ENCODE measurements around the gene MBNL1.

MBNL1 gene, protein sequence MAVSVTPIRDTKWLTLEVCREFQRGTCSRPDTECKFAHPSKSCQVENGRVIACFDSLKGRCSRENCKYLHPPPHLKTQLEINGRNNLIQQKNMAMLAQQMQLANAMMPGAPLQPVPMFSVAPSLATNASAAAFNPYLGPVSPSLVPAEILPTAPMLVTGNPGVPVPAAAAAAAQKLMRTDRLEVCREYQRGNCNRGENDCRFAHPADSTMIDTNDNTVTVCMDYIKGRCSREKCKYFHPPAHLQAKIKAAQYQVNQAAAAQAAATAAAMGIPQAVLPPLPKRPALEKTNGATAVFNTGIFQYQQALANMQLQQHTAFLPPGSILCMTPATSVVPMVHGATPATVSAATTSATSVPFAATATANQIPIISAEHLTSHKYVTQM

DNA sequence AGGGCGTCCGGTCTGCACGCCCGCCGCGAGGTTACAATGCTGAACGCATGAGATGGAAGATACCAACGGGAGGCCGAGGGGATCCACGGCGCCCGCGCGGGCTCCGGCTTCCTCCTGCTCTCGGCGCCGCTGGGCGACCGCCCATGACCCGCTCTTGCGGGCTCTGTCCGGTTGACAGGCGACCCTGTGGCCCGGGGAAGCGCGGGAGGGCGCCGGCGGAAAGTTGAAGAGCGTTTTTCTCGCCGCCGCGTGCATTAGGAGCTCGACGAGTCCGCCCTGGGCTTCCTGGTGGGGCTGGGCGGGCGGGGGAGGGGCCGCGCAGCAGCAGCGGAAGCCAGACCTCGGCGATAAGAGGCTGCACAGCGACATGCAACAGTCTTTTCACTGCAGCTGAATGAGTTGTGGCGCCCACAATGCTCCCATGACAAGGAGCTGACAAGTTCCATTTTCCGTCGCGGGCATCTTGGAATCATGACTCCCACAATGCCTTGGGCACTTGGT, at the start of gene MBNL1:
Gene MBNL1, plus strand, starts transcription at position 375 of the 501 bp plus-strand sequence. CDS start 31,265 bp downstream, outside the sequence.
- H3K4me1 ChIP-seq (ENCODE audit: control insufficient read depth, insufficient read depth, low read length): peaks cover 58% of the 10 kb centered on the region
- H3K27me3 ChIP-seq (replicated peaks; ENCODE audit: control insufficient read depth, insufficient read depth, low read length): no peaks in the 10 kb centered on the region
- peak within 1 kb of the TSS; percentile 92 for H3K4me3 ChIP-seq (ENCODE audit: low read length)
- H3K9ac ChIP-seq (ENCODE audit: low read length): peak within 1 kb of the TSS; percentile 99
- no peaks in the 10 kb centered on the region for H3K36me3 ChIP-seq (ENCODE audit: control insufficient read depth, insufficient read depth, low read length, severe bottlenecking)
- H3K9me3 ChIP-seq (ENCODE audit: control insufficient read depth, low read length): no peaks in the 10 kb centered on the region
- peak; percentile 83 for DNase-seq (ENCODE audit: low read depth)

DNA sequence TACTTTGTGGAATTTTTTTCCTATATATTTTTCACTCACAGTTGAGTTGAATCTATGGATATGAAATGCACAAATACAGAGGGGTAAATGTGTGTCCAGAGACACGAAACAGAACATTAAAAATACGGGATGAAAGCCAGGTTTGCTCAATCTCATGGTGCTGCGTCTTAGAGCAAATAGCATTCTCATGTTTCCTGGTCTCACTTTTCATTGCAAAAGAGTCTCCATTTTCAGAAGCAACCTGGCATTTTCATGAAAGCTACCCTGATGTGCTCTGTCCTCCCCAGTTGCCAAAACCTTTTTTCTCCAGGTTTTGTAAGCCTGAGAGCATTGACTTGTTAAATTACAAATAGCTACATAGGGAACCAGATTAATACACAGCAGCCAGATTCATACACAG, 49.5 kb upstream of the MBNL1 start:
- Histone ChIP-seq H3K9me3 (ENCODE audit: control insufficient read depth, low read length) (no peaks in the 10 kb centered on the region), H3K9ac (ENCODE audit: low read length) (peak overlapping the region; percentile 4), H3K36me3 (ENCODE audit: control insufficient read depth, insufficient read depth, low read length, severe bottlenecking) (no peaks in the 10 kb centered on the region), H3K27me3 (replicated peaks; ENCODE audit: control insufficient read depth, insufficient read depth, low read length) (no peaks in the 10 kb centered on the region), H3K4me3 (ENCODE audit: low read length) (peak overlapping the region; percentile 15), H3K4me1 (ENCODE audit: control insufficient read depth, insufficient read depth, low read length) (peaks cover 36% of the 10 kb centered on the region)
- DNase-seq (ENCODE audit: low read depth): no peak

DNA sequence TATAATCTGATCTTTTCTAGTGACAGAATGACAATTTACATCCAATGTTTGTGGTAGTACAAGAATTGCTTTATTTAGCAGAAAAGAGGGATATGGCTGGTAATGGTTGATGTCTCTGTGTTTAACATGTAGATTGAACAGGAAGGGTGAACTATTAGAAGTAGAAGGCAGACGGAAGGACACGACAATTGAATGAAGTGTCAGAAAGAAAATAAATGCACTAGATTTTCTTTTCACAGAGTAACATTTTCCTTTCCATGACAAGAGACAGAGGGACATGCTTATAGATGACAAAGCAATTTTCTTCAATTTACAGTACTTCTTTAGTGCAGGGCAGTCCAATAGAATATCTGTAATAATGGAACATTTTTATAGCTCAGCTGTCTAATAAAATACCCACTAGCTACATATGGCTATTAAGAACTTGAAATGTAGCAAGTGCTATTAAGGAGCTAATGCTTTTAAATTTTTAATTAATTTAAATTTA, 48.9 kb upstream of the MBNL1 start:
- H3K9me3 ChIP-seq (ENCODE audit: control insufficient read depth, low read length): no peaks in the 10 kb centered on the region
- H3K36me3 ChIP-seq (ENCODE audit: control insufficient read depth, insufficient read depth, low read length, severe bottlenecking): no peaks in the 10 kb centered on the region
- H3K9ac ChIP-seq (ENCODE audit: low read length): no peak overlapping the region
- DNase-seq (ENCODE audit: low read depth): no peak
- no peaks in the 10 kb centered on the region for H3K27me3 ChIP-seq (replicated peaks; ENCODE audit: control insufficient read depth, insufficient read depth, low read length)
- H3K4me3 ChIP-seq (ENCODE audit: low read length): peak overlapping the region; percentile 15
- H3K4me1 ChIP-seq (ENCODE audit: control insufficient read depth, insufficient read depth, low read length): peaks cover 36% of the 10 kb centered on the region

DNA sequence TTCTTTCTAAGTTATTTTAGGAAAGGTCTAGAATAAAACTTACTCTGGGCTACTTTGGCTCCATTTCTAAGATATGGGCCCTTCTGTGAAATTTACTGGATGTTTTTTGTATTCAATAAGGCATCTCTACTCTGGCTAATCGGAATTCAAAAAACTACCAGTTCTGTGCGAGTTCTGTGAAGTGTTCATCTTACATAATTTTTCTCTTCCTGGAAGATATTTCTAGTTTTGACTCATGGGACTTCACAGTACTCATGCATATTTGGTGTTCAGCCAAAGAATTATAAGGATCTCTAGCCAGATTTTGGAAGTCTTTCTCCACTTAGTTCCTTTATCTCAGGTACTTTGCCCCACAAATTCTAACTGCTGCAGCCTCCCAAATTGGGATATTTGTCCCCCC, 46.4 kb upstream of the MBNL1 start:
- Histone ChIP-seq H3K27me3 (replicated peaks; ENCODE audit: control insufficient read depth, insufficient read depth, low read length) (no peaks in the 10 kb centered on the region), H3K4me3 (ENCODE audit: low read length) (peak overlapping the region; percentile 42), H3K36me3 (ENCODE audit: control insufficient read depth, insufficient read depth, low read length, severe bottlenecking) (no peaks in the 10 kb centered on the region), H3K9ac (ENCODE audit: low read length) (peak overlapping the region; percentile 52), H3K9me3 (ENCODE audit: control insufficient read depth, low read length) (no peaks in the 10 kb centered on the region), H3K4me1 (ENCODE audit: control insufficient read depth, insufficient read depth, low read length) (peaks cover 30% of the 10 kb centered on the region)
- DNase-seq (ENCODE audit: low read depth): peak; percentile 80

DNA sequence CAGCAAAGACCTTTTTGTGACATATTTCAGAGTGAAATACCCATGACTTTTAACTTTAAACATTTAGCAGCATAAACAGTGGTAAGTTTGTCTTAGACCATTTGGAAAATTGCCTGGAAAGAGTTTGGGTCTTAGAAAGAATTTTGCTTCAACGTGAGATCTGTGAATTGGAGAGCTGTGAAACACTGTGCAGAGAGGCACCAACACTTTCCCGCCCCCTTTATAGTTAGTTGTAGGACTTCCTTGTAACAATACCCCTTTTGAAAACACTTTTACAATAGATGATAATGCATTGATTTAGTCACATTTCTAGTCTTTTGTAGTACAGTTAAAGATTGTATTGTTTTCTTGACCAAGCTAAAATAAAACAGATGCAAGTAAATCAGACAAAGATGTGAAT, 43.5 kb upstream of the MBNL1 start:
- H3K4me3 ChIP-seq (ENCODE audit: low read length): no peak overlapping the region
- no peak for DNase-seq (ENCODE audit: low read depth)
- H3K9me3 ChIP-seq (ENCODE audit: control insufficient read depth, low read length): no peaks in the 10 kb centered on the region
- H3K36me3 ChIP-seq (ENCODE audit: control insufficient read depth, insufficient read depth, low read length, severe bottlenecking): no peaks in the 10 kb centered on the region
- H3K9ac ChIP-seq (ENCODE audit: low read length): no peak overlapping the region
- H3K4me1 ChIP-seq (ENCODE audit: control insufficient read depth, insufficient read depth, low read length): peaks cover 18% of the 10 kb centered on the region
- no peaks in the 10 kb centered on the region for H3K27me3 ChIP-seq (replicated peaks; ENCODE audit: control insufficient read depth, insufficient read depth, low read length)

DNA sequence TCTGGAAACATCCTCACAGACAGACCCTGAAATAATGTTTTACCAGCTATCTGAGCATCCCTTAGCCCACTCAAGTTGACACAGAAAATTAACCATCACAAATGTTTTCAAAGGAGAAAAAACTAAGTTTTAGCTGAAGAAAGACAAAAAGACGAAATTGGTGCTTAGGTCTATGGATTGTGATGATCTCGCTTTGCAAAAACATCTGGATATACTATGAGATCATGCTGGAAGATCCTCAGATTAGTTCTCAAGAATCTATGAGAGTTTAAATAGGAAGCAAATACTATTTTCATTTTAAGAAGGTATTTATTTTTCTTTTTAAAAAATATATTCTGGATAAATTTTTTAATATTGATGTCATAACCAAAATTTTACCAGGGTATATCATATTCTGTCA, 42.6 kb upstream of the MBNL1 start:
- no peak overlapping the region for H3K9ac ChIP-seq (ENCODE audit: low read length)
- no peak for DNase-seq (ENCODE audit: low read depth)
- no peaks in the 10 kb centered on the region for H3K36me3 ChIP-seq (ENCODE audit: control insufficient read depth, insufficient read depth, low read length, severe bottlenecking)
- H3K4me1 ChIP-seq (ENCODE audit: control insufficient read depth, insufficient read depth, low read length): peaks cover 18% of the 10 kb centered on the region
- H3K27me3 ChIP-seq (replicated peaks; ENCODE audit: control insufficient read depth, insufficient read depth, low read length): no peaks in the 10 kb centered on the region
- no peak overlapping the region for H3K4me3 ChIP-seq (ENCODE audit: low read length)
- no peaks in the 10 kb centered on the region for H3K9me3 ChIP-seq (ENCODE audit: control insufficient read depth, low read length)

DNA sequence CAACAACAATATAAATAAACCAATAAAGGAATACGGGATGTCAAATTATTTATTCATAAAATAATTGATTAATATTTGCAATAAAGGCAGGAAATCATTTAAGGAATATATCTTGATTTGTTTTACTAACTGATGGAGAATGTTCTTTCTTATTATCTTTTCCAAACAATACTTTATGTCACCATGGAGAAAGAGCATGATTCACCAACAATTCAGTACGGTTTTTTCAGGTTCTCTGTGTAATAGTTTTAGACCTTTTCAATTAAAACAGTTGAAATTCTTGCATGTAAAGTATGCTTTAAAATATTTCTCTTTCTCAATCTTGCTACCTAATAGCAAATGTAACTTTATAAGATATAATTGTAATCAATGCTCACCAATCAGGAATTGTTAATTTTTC, 41.7 kb upstream of the MBNL1 start:
- H3K36me3 ChIP-seq (ENCODE audit: control insufficient read depth, insufficient read depth, low read length, severe bottlenecking): no peaks in the 10 kb centered on the region
- H3K27me3 ChIP-seq (replicated peaks; ENCODE audit: control insufficient read depth, insufficient read depth, low read length): no peaks in the 10 kb centered on the region
- no peak overlapping the region for H3K4me3 ChIP-seq (ENCODE audit: low read length)
- H3K9me3 ChIP-seq (ENCODE audit: control insufficient read depth, low read length): no peaks in the 10 kb centered on the region
- peaks cover 9% of the 10 kb centered on the region for H3K4me1 ChIP-seq (ENCODE audit: control insufficient read depth, insufficient read depth, low read length)
- H3K9ac ChIP-seq (ENCODE audit: low read length): no peak overlapping the region
- DNase-seq (ENCODE audit: low read depth): no peak

DNA sequence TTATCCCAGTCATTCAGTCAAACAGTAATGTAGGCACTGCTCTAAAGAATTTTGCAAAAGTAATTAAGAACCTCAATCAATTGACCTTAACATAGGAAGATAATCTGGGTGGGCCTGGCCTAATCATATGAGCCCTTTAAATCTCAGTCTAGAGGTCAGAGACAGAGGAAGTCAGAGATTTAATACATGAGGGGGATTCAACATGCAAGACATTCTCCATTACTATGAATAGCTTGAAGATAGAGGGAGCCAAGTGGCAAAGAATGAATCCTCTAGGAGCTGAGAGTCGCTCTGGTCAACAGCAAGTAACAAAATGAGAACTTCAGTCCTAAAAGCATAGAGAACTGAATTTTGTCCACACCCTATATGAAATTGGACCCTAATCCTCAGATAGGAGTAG, 39.0 kb upstream of the MBNL1 start:
- Histone ChIP-seq H3K9me3 (ENCODE audit: control insufficient read depth, low read length) (no peaks in the 10 kb centered on the region), H3K27me3 (replicated peaks; ENCODE audit: control insufficient read depth, insufficient read depth, low read length) (no peaks in the 10 kb centered on the region), H3K4me3 (ENCODE audit: low read length) (no peak overlapping the region), H3K36me3 (ENCODE audit: control insufficient read depth, insufficient read depth, low read length, severe bottlenecking) (no peaks in the 10 kb centered on the region), H3K9ac (ENCODE audit: low read length) (no peak overlapping the region), H3K4me1 (ENCODE audit: control insufficient read depth, insufficient read depth, low read length) (no peaks in the 10 kb centered on the region)
- DNase-seq (ENCODE audit: low read depth): no peak

DNA sequence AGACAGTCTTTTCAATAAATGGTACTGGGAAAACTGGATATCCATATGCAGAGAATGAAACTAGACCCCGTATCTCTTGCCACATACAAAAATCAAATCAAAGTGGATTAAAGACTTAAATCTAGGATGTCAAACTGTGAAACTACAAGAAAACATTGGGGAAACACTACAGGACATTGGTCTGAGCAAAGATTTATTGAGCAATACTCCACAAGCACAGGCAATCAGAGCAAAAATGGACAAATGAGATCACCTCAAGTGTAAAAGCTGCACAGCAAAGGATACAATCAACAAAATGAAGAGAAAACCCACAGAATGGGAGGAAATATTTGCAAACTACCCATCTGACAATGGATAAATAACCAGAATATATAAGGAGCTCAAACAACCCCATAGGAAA, 38.4 kb upstream of the MBNL1 start:
- Histone ChIP-seq H3K9ac (ENCODE audit: low read length) (no peak overlapping the region), H3K9me3 (ENCODE audit: control insufficient read depth, low read length) (no peaks in the 10 kb centered on the region), H3K36me3 (ENCODE audit: control insufficient read depth, insufficient read depth, low read length, severe bottlenecking) (no peaks in the 10 kb centered on the region), H3K4me3 (ENCODE audit: low read length) (no peak overlapping the region), H3K27me3 (replicated peaks; ENCODE audit: control insufficient read depth, insufficient read depth, low read length) (no peaks in the 10 kb centered on the region), H3K4me1 (ENCODE audit: control insufficient read depth, insufficient read depth, low read length) (no peaks in the 10 kb centered on the region)
- DNase-seq (ENCODE audit: low read depth): no peak

DNA sequence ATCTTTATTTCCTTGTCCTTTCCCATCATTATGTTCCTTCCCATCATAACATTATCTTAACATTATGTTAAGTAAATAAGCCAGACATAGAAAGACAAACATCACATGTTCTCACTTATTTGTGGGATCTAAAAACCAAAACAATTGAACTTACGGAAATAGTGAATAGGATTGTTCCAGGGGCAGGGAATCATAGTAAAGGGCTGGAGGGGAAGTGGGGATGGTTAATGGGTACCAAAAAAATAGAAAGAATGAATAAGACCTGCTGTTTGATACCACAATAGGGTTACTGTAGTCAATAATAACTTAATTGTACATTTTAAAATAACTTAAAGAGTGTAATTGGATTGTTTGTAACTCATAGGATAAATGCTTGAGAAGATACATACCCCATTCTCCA, 36.7 kb upstream of the MBNL1 start:
- Histone ChIP-seq H3K36me3 (ENCODE audit: control insufficient read depth, insufficient read depth, low read length, severe bottlenecking) (no peaks in the 10 kb centered on the region), H3K4me3 (ENCODE audit: low read length) (no peak overlapping the region), H3K9me3 (ENCODE audit: control insufficient read depth, low read length) (no peaks in the 10 kb centered on the region), H3K27me3 (replicated peaks; ENCODE audit: control insufficient read depth, insufficient read depth, low read length) (no peaks in the 10 kb centered on the region), H3K4me1 (ENCODE audit: control insufficient read depth, insufficient read depth, low read length) (peaks cover 6% of the 10 kb centered on the region), H3K9ac (ENCODE audit: low read length) (no peak overlapping the region)
- DNase-seq (ENCODE audit: low read depth): no peak

DNA sequence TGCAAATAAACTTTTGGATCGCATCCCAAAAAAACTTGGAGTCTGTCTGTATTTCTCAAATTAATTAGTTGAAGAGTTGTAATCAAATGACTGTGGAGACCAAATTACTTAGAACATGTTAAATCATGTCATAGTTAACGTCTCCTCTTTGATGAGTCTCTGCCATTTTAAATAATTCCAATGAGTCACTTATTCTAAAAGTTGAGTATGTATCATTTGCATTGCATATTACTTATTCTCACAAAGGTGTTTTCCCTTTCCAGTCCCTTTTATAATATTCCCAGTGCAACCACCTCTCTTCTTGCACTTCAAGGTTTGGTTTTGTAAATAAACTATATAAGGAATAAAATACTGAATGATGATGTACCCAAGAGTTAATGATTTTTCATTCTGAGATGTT, 36.0 kb upstream of the MBNL1 start:
- DNase-seq (ENCODE audit: low read depth): no peak
- H3K4me1 ChIP-seq (ENCODE audit: control insufficient read depth, insufficient read depth, low read length): peaks cover 6% of the 10 kb centered on the region
- H3K36me3 ChIP-seq (ENCODE audit: control insufficient read depth, insufficient read depth, low read length, severe bottlenecking): no peaks in the 10 kb centered on the region
- no peaks in the 10 kb centered on the region for H3K9me3 ChIP-seq (ENCODE audit: control insufficient read depth, low read length)
- no peak overlapping the region for H3K4me3 ChIP-seq (ENCODE audit: low read length)
- no peak overlapping the region for H3K9ac ChIP-seq (ENCODE audit: low read length)
- no peaks in the 10 kb centered on the region for H3K27me3 ChIP-seq (replicated peaks; ENCODE audit: control insufficient read depth, insufficient read depth, low read length)

All from adipocyte (in vitro differentiated cells).